T-cell (primary cell): ENCODE results near the gene SINHCAF. TPM values are rescaled to one million over a fixed set of nuclear protein-coding genes. Genes with fewer than 3 reads are reported as not detected.

Experiments used
- ATAC-seq, 4 experiments: fragments of 200-7000 bp in 3 of 4; fragments of 150-1000 bp in 1 of 4; cut with Tn5 transposase; replicated peaks in 1 of 4; 1 replicate in 3 of 4; 2 replicates in 1 of 4; pipeline ENCODE4 v1.10.0; 2021; ENCODE audit warnings: moderate library complexity in 3 of 4, mild to moderate bottlenecking in 2 of 4, moderate number of reproducible peaks in 1 of 4
- CTCF ChIA-PET, 2 donors: fragments of 300-600 bp; sonication (Branson Sonifier 250); formaldehyde crosslinking; loops; one replicate each; lab custom pipeline; 2022; ENCODE audit warnings: antibody characterized with exemption in 2 of 2; lab: Charles Lee
- POLR2A ChIA-PET, 2 donors: fragments of 300-600 bp; sonication (Branson Sonifier 250); formaldehyde crosslinking; loops; one replicate each; lab custom pipeline; 2022; ENCODE audit warnings: antibody characterized with exemption in 2 of 2; lab: Charles Lee
- DNase-seq, 35 experiments: peaks; one replicate each; pipeline versions ENCODE4 v3.0.0 to v3.0.0-alpha.2; 2013 to 2023
- H3K27ac ChIP-seq: one replicate; pipeline ENCODE4 v1.5.1; 2013; ENCODE audit warnings: low read length
- H3K27me3 ChIP-seq, 2 experiments: replicated peaks in 1 of 2; 1 replicate in 1 of 2; 2 replicates in 1 of 2; pipeline versions ENCODE4 v1.6.1 to v1.7.0; 2013; ENCODE audit warnings: low read length in 1 of 2, mixed read lengths in 1 of 2; ENCODE audit not compliant: control insufficient read depth in 2 of 2, insufficient read depth in 2 of 2; ENCODE audit errors: extremely low read depth in 1 of 2
- H3K36me3 ChIP-seq, 2 donors: 1 replicate in 1 of 2; 2 replicates in 1 of 2; pipeline versions ENCODE4 v1.6.1 to v1.7.0; 2013; ENCODE audit warnings: low read length in 1 of 2; ENCODE audit not compliant: control insufficient read depth in 2 of 2, insufficient read depth in 1 of 2; ENCODE audit errors: extremely low read depth in 1 of 2
- H3K4me1 ChIP-seq, 2 experiments: 1 replicate in 1 of 2; 2 replicates in 1 of 2; pipeline versions ENCODE4 v1.6.1 to v1.7.0; 2013; ENCODE audit warnings: low read length in 2 of 2, mixed read lengths in 1 of 2; ENCODE audit not compliant: insufficient read depth in 2 of 2, control insufficient read depth in 1 of 2; ENCODE audit errors: extremely low read depth in 1 of 2
- H3K4me3 ChIP-seq, 2 donors: 1 replicate in 1 of 2; 2 replicates in 1 of 2; pipeline versions ENCODE4 v1.5.1 to v1.7.0; 2013; ENCODE audit warnings: mild to moderate bottlenecking in 2 of 2, low read length in 1 of 2, moderate library complexity in 1 of 2; ENCODE audit not compliant: control insufficient read depth in 1 of 2; ENCODE audit errors: extremely low read depth in 1 of 2
- H3K9me3 ChIP-seq: 2 replicates; pipeline ENCODE4 v1.7.0; 2013
- H3K27ac Mint-ChIP-seq, 2 donors: one replicate each; pipeline ENCODE4 v1.8.0; 2020 to 2021; ENCODE audit warnings: mild to moderate bottlenecking in 2 of 2, mixed read lengths in 2 of 2
- H3K27me3 Mint-ChIP-seq, 2 donors: one replicate each; pipeline ENCODE4 v1.8.0; 2021 to 2022; ENCODE audit warnings: mixed read lengths in 2 of 2
- H3K36me3 Mint-ChIP-seq: one replicate; pipeline ENCODE4 v1.8.0; 2021; ENCODE audit warnings: mixed read lengths
- H3K4me1 Mint-ChIP-seq, 3 donors: one replicate each; pipeline ENCODE4 v1.8.0; 2020 to 2022; ENCODE audit warnings: mixed read lengths in 3 of 3, mild to moderate bottlenecking in 1 of 3
- H3K4me3 Mint-ChIP-seq, 3 donors: one replicate each; pipeline ENCODE4 v1.8.0; 2020 to 2022; ENCODE audit warnings: mild to moderate bottlenecking in 3 of 3, mixed read lengths in 3 of 3, moderate library complexity in 3 of 3
- H3K9me3 Mint-ChIP-seq, 3 donors: one replicate each; pipeline ENCODE4 v1.8.0; 2020 to 2022; ENCODE audit warnings: mixed read lengths in 3 of 3
- WGBS: methylation state at CpG from one replicate; pipeline ENCODE4 v1.1.5; 2013; ENCODE audit warnings: missing lambda C conversion rate; ENCODE audit not compliant: insufficient coverage; 5-methylcytosine and 5-hydroxymethylcytosine counted together
- total RNA-seq, 35 experiments: library from RNA in 6 of 35; stranded (reverse) in 6 of 35; fragments of 120-200 nt in 1 of 35; gene quantifications; one replicate each; pipeline versions ENCODE4 v1.2.1 to v1.2.4 and lab custom pipeline; 2013 to 2026

The SINHCAF gene
- total RNA-seq, 5 donors from 2014 or later (not counting 1 experiment from before 2014, with no cell fraction given): 70.3 to 93.2 (median 85.0) TPM

DNA sequence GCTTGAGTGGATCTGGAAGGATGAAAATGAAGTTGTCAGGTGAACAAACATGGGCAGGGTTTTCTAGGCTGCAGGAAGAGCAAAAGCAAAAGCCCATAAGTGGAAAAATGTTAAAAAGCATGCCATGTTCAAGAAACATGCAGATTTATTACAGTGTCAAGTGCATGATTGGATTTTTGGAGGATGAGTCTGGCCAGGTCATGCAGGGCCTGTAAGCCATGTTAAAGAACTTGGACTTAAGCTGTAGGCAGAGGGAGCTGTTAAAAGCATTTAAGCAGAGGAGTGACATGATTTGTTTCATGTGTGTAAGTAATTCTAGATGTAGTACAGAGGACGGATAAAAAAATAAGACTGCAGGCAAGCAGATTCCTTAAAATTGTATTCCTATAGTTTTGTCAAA, 16.3 kb upstream of the SINHCAF start:
- Histone ChIP-seq H3K27me3 (no peaks in the 10 kb centered on the region), H3K36me3 (no peaks in the 10 kb centered on the region), H3K27ac (no peak overlapping the region), H3K4me1 (no peaks in the 10 kb centered on the region), H3K4me3 (no peak overlapping the region), H3K9me3 (no peaks in the 10 kb centered on the region)
- ATAC-seq: no peak
- Mint-ChIP-seq H3K4me1 (peaks cover 0 to 10% (median 0%) of the 10 kb centered on the region in 3 donors), H3K27me3 (no peaks in the 10 kb centered on the region), H3K27ac (no peak overlapping the region), H3K36me3 (no peaks in the 10 kb centered on the region), H3K9me3 (no peaks in the 10 kb centered on the region), H3K4me3 (no peak overlapping the region)
- no peak for DNase-seq
- WGBS: no CpG with 5 or more reads among the region's 1 CpG
- ChIA-PET CTCF (interaction anchor here in 1 of 2 donors (0.9 kb wide), 1 partner anchor 589 kb away, joined by 3 read pairs; no protein-coding TSS in a partner anchor), POLR2A (no interaction called here)

DNA sequence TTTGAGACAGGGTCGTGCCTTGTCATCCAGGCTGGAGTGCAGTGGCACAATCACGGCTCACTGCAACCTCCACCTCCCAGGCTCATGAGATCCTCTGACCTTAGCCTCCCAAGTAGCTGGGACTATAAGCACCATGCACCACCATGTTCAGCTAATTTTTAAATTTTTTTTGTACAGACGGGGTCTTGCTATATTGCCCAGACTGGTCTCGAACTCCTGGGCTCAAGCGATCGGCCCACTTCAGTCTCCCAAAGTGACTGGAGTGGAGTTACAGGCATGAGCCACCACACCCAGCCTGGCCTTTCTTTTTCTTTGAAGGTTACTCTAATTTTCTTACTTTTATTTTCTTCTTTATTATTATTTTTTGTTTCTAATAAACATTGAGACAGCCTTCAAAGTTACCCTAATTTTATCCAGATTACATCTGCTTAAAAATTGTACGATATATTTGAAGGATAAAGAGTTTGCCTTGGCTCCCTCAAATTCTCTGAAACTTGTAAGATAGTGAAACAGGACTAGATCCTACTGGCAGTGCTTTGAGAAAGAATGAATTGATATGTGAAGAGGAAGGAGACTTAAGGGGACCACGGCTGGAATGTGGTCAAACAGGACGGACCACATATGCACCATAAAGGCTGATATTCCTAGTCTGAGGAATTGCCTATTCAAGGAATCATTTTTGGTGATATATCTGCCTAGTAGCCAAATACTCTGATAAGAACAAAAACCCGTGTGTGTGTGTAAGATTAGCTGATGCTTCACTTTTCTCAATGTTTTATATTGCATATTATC, 14.1 kb upstream of the SINHCAF start:
- Histone ChIP-seq H3K27me3 (no peaks in the 10 kb centered on the region), H3K9me3 (no peaks in the 10 kb centered on the region), H3K36me3 (no peaks in the 10 kb centered on the region), H3K27ac (no peak overlapping the region), H3K4me3 (no peak overlapping the region), H3K4me1 (no peaks in the 10 kb centered on the region)
- 67% methylated on average over 1 of the region's 10 CpGs for WGBS
- Mint-ChIP-seq H3K27ac (no peak overlapping the region), H3K4me3 (no peak overlapping the region), H3K36me3 (no peaks in the 10 kb centered on the region), H3K4me1 (no peaks in the 10 kb centered on the region), H3K9me3 (no peaks in the 10 kb centered on the region), H3K27me3 (no peaks in the 10 kb centered on the region)
- ATAC-seq: no peak
- no peak for DNase-seq
- ChIA-PET POLR2A (interaction anchor here in 1 of 2 donors (0.6 kb wide), 1 partner anchor 17 kb away, joined by 5 read pairs; no protein-coding TSS in a partner anchor), CTCF (no interaction called here)

DNA sequence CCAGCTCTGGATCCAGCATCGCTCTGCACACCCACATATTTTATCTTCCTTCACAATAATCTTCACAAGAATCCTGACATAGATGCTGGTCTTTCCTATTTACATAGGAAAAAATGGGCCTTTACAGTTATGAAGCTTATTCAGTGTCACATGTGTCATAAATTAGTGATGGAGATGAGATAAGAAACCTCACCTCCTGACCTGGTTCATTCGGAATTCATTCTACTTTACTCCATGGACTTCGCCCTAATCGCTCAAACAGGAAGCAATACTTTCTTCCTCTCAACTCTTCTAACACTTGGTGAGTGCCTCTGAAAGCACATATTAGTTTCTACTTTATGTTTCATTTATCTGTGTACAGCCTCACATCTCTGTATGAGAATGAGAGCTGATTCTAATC, 12.0 kb upstream of the SINHCAF start:
- no peaks in the 10 kb centered on the region for H3K9me3 Mint-ChIP-seq
- Histone ChIP-seq H3K27me3 (peaks cover 0 to 3% of the 10 kb centered on the region in 2 experiments), H3K4me1 (no peaks in the 10 kb centered on the region), H3K4me3 (no peak overlapping the region), H3K36me3 (no peaks in the 10 kb centered on the region), H3K27ac (no peak overlapping the region), H3K9me3 (no peaks in the 10 kb centered on the region)
- ChIA-PET CTCF (no interaction called here), POLR2A (interaction anchor here in 1 of 2 donors (0.6 kb wide), 1 partner anchor 1363 kb away, joined by 4 read pairs; no protein-coding TSS in a partner anchor)
- H3K36me3 Mint-ChIP-seq: no peaks in the 10 kb centered on the region
- no peak overlapping the region for H3K27ac Mint-ChIP-seq
- no peaks in the 10 kb centered on the region for H3K27me3 Mint-ChIP-seq
- no peaks in the 10 kb centered on the region for H3K4me1 Mint-ChIP-seq
- no peak overlapping the region for H3K4me3 Mint-ChIP-seq
- no CpG with 5 or more reads among the region's 4 CpGs for WGBS
- DNase-seq: no peak
- ATAC-seq: no peak

DNA sequence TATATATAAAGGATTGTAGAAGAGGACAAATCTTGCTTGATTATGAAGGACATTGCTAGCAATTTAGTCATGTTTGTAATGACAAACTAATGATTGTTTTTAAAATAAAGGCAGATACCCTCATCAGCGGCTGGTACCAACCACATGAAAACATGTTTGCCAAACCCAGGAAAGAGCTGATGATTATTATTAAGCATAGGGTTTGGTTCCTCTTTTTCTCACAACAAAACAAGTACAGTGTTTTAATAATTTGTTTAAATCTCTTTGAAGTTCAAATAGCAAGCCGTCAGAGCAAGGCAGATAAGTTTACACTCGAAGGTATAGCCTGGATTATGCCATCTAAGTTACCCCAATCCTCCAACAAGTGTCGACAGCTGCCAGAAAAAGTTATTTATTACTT, 5.3 kb upstream of the SINHCAF start:
- CTCF ChIA-PET: no interaction called here

DNA sequence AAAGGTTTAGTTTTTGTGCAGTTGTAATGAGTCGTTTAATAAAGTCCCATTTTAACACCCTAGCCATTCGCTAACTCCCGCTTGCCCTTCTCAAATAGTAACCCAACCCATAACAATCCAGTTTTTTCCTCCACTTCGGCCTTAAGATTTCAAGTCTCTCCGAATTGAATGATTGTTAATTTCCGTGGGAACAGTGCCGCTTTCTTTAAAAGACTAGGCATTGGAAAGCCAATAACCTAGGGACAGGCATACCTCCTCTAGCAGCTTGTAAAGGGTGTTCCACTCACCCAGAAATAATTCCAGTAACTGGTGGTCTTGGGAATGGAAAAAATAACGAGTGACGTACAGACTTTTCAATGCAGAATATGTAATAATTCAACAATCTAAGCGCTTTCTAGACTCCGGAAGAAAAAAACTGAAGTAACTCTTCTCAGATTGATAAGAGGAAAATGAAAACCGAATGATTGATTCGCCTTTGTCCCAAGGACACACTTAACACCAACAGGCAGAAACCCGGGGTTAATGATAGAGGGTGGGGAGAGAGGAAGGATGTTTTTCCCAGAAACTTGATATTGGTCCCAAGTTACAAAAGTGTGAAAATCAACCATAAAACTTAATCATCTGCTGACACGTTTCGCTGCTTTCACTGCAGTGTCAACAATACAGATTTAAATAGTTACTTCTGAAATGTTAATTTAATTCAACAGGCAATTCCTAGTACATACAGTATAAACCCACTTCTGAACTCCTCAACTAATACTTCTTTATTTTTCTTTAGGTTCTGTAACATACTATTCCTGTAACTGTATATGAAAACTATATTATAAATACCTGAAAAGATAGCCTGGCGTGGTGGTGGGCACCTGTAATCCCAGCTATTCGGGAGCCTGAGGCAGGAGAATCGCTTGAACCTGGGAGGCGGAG, 1.0 kb upstream of the SINHCAF start:
- H3K27me3 ChIP-seq: no peaks in the 10 kb centered on the region
- H3K4me1 ChIP-seq: peaks cover 4 to 19% of the 10 kb centered on the region in 2 experiments
- H3K36me3 Mint-ChIP-seq: no peaks in the 10 kb centered on the region
- no peaks in the 10 kb centered on the region for H3K9me3 ChIP-seq
- ChIA-PET POLR2A (interaction anchor here (0.6 to 0.7 kb wide), 2 partner anchors 10 to 1985 kb away, joined by 4 to 5 read pairs; no protein-coding TSS in a partner anchor), CTCF (interaction anchor here (0.8 to 1.0 kb wide), 3 partner anchors 10 to 55 kb away, joined by 4 to 8 read pairs (median 6); no protein-coding TSS in a partner anchor)
- no peak for ATAC-seq
- H3K27me3 Mint-ChIP-seq: no peaks in the 10 kb centered on the region
- H3K9me3 Mint-ChIP-seq: no peaks in the 10 kb centered on the region
- peaks cover 15 to 31% (median 25%) of the 10 kb centered on the region in 3 donors for H3K4me1 Mint-ChIP-seq
- H3K4me3 ChIP-seq: peak overlapping the region in 1 of 2 donors; percentile 97
- 100% methylated on average over 2 of the region's 20 CpGs for WGBS
- peak overlapping the region; percentile 88 to 98 (median 92) for H3K4me3 Mint-ChIP-seq
- peak overlapping the region; percentile 87 for H3K27ac ChIP-seq
- peak overlapping the region; percentile 53 to 94 for H3K27ac Mint-ChIP-seq
- DNase-seq: no peak
- no peaks in the 10 kb centered on the region for H3K36me3 ChIP-seq

More for the DNA sequence above, 5.3 kb upstream of the SINHCAF start:
- ATAC-seq (no peak), DNase-seq (no peak)
- no peak overlapping the region for H3K4me3 ChIP-seq
- POLR2A ChIA-PET: no interaction called here
- H3K9me3 Mint-ChIP-seq: no peaks in the 10 kb centered on the region
- WGBS: no CpG with 5 or more reads among the region's 4 CpGs
- H3K9me3 ChIP-seq: no peaks in the 10 kb centered on the region
- peaks cover 0 to 3% of the 10 kb centered on the region in 2 experiments for H3K27me3 ChIP-seq
- H3K4me3 Mint-ChIP-seq: no peak overlapping the region
- H3K27ac Mint-ChIP-seq: no peak overlapping the region
- H3K36me3 ChIP-seq: no peaks in the 10 kb centered on the region
- no peak overlapping the region for H3K27ac ChIP-seq
- H3K4me1 ChIP-seq: peaks cover 0 to 5% of the 10 kb centered on the region in 2 experiments
- H3K36me3 Mint-ChIP-seq: no peaks in the 10 kb centered on the region
- H3K27me3 Mint-ChIP-seq: no peaks in the 10 kb centered on the region
- peaks cover 5 to 8% (median 7%) of the 10 kb centered on the region in 3 donors for H3K4me1 Mint-ChIP-seq

DNA sequence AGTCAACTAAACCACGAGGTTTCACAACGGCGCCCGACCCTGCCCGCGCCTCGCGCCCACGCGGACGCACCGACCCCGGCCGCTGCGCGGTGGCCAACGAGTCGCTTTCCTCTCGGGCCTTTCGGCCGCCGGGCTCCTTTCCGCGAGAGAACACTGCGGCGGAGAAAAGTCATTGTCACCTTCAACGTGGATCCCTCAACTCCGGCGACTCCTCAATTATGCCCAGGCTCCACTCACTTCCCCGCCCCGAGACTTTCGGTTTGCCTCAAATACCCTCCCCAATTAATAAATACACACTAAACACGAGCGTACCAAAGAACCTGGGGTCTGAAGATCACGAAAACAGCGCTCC, 450 bp downstream of the SINHCAF start:
- POLR2A ChIA-PET: interaction anchor here (0.6 to 0.7 kb wide), 2 partner anchors 629 to 632 kb away, joined by 5 to 17 read pairs; no protein-coding TSS in a partner anchor

More for the DNA sequence above, 450 bp downstream of the SINHCAF start:
- ATAC-seq (peak in 1 of 4 experiments; percentile 2), DNase-seq (peak in 8 of 35 experiments; percentile 1 to 31 (median 12))
- H3K27ac ChIP-seq: peak overlapping the region; percentile 87
- WGBS: under 1% methylated on average over 29 of the region's 36 CpGs
- Mint-ChIP-seq H3K36me3 (no peaks in the 10 kb centered on the region), H3K27ac (peak overlapping the region; percentile 93 to 94), H3K9me3 (no peaks in the 10 kb centered on the region), H3K27me3 (no peaks in the 10 kb centered on the region), H3K4me1 (peaks cover 30 to 46% (median 40%) of the 10 kb centered on the region in 3 donors), H3K4me3 (peak overlapping the region; percentile 88 to 98 (median 92))
- peak overlapping the region; percentile 88 to 97 for H3K4me3 ChIP-seq
- H3K4me1 ChIP-seq: peaks cover 8 to 19% of the 10 kb centered on the region in 2 experiments
- CTCF ChIA-PET: interaction anchor here in 1 of 2 donors (1.0 kb wide), 1 partner anchor 8 kb away, joined by 8 read pairs; no protein-coding TSS in a partner anchor
- H3K9me3 ChIP-seq: no peaks in the 10 kb centered on the region
- no peaks in the 10 kb centered on the region for H3K36me3 ChIP-seq
- no peaks in the 10 kb centered on the region for H3K27me3 ChIP-seq
